Measurements from ENCODE around the gene RPS2.

The RPS2 gene

GRCh38 chr16:1917665-1918350, 46.8 kb downstream of the RPS2 start:
- DNase-seq: no peak

GRCh38 chr16:1917056-1917664, 47.5 kb downstream of the RPS2 start:
- no peak for DNase-seq

- no peak for DNase-seq
Measured at GRCh38 chr16:1916640-1916990, 48.0 kb downstream of the RPS2 start.

- no peak for DNase-seq
Measured at GRCh38 chr16:1915732-1916639, 48.6 kb downstream of the RPS2 start.

DNA sequence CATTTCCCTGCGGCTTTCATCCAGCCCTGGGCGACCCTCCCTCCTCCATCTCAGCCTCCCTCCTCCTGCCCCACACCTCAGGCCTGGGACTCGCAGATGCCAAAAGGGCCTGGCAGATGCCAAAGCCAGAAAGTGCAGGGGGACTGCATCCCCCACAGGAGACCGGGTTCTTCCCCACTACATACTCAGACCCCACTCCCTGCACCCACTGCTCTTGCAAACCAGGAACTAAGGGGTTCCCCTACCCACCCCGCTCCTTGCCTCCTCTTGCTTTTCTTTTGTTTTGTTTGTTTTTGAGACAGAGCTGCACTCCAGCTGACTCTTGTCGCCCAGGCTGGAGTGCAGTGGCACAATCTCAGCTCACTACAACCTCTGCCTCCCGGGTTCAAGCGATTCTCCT, 49.6 kb downstream of the RPS2 start:
- no peak for DNase-seq

DNA sequence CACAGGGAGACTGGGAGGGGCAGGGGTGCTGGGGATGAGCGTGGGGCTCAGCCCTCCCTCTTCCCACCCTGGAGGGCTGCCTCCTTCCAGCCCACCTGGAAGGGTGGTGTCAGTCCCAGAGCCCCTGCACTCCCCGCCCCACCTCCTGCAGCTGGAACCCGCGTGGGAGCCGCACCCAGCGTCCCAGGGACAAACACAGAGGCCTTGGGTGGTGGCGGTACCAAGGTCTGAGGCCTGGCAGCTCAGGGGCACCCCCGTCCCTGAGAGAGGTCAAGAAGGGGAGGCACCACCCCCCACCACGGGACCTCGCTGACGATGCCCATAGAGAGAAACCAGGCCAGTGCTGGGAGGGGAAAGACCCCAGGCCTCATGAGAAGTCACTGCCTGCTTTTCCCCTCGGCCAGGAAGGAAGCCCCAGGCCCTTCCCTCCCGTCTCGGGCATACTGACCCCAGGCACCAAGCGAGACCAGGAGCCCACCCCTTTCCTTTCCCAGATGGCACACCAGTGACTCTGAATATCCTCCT, 50.5 kb downstream of the RPS2 start:
- DNase-seq: no peak

DNA sequence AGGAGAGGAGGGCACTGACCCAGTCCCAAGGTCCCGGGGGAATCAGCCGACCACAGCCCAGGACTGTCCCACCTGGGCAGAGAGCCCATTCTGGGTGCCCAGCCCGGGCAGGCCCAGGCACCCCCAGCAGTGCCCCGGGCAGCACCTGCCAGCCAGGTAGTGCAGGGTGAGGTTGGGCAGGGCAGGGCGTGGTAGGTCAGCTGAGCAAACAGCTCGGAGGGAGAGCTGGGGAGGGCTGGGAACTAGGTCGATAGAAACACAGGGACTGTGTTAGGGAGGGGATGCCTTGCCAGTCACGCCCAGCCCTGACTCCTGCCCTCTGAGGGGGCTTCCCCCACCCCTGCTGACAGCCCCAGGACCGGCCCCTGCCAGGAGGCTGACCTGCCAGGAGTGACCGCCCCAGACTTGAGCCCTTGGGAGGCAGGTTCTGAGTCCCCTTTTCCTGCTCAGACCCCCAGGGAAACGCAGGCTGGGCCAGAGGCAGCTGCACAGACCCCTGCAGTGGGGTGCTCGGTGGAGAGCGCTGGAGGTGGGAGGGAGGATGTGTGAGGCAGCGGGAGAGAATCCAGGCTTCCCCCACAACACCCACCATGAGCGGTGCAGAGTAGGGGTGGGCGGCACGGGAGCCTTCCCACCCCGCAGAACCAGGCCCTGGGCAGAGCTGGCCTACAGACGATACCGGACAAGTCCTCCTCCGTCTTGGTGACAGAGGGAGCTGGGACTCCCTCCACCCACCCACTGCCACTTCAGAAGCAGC, 51.1 kb downstream of the RPS2 start:
- peak; percentile 49 for DNase-seq

- no peak for DNase-seq
Measured at GRCh38 chr16:1912215-1912543, 52.4 kb downstream of the RPS2 start.

Measured in DMS79 (cell line).